Liver (tissue), 9 donors: ENCODE results near the gene LGR5. TPM values are rescaled to one million over a fixed set of nuclear protein-coding genes. Genes with fewer than 3 reads are reported as not detected.

Source experiments
- DNase-seq: peaks from one replicate; pipeline ENCODE4 v3.0.0-alpha.2; 2017; ENCODE audit warnings: low spot score
- H3K27ac ChIP-seq, 2 donors: one replicate each; pipeline ENCODE4 v1.7.0; 2013; ENCODE audit warnings: inconsistent platforms in 2 of 2, low read length in 2 of 2, control low read depth in 1 of 2, low read depth in 1 of 2, mild to moderate bottlenecking in 1 of 2
- H3K27me3 ChIP-seq, 4 donors: one replicate each; pipeline versions ENCODE4 v1.6.1 to v1.7.0; 2013; ENCODE audit warnings: low read length in 3 of 4, inconsistent platforms in 1 of 4, mild to moderate bottlenecking in 1 of 4, moderate library complexity in 1 of 4; ENCODE audit not compliant: control insufficient read depth in 4 of 4, insufficient read depth in 4 of 4
- H3K36me3 ChIP-seq, 4 donors: one replicate each; pipeline versions ENCODE4 v1.6.1 to v1.7.0; 2013; ENCODE audit warnings: low read length in 3 of 4, mild to moderate bottlenecking in 3 of 4, low read depth in 1 of 4, moderate library complexity in 1 of 4; ENCODE audit not compliant: control insufficient read depth in 4 of 4, insufficient read depth in 3 of 4
- H3K4me1 ChIP-seq, 4 donors: one replicate each; pipeline versions ENCODE4 v1.6.1 to v1.7.0; 2013; ENCODE audit warnings: low read length in 3 of 4, mild to moderate bottlenecking in 3 of 4, moderate library complexity in 1 of 4; ENCODE audit not compliant: control insufficient read depth in 4 of 4, insufficient read depth in 4 of 4
- H3K4me3 ChIP-seq, 3 donors: one replicate each; pipeline versions ENCODE4 v1.6.1 to v1.7.0; 2013; ENCODE audit warnings: low read length in 3 of 3, control low read depth in 1 of 3, low read depth in 1 of 3, mild to moderate bottlenecking in 1 of 3
- H3K9ac ChIP-seq, 2 donors: one replicate each; pipeline ENCODE4 v1.7.0; 2013; ENCODE audit warnings: low read length in 2 of 2, mild to moderate bottlenecking in 2 of 2, moderate library complexity in 2 of 2, control low read depth in 1 of 2, low read depth in 1 of 2
- H3K9me3 ChIP-seq, 4 donors: one replicate each; pipeline versions ENCODE4 v1.6.1 to v1.7.0; 2013; ENCODE audit warnings: low read length in 3 of 4; ENCODE audit not compliant: control insufficient read depth in 4 of 4
- EGR1 ChIP-seq, 2 donors: IDR thresholded peaks; 2 replicates each; pipeline ENCODE4 v1.6.1; 2016 to 2018; ENCODE audit warnings: antibody characterized with exemption in 2 of 2, low read depth in 2 of 2
- FOXA1 ChIP-seq: IDR thresholded peaks from 2 replicates; pipeline ENCODE4 v1.6.1; 2016; ENCODE audit warnings: antibody characterized with exemption
- FOXA2 ChIP-seq: IDR thresholded peaks from 2 replicates; pipeline ENCODE4 v1.6.1; 2016; ENCODE audit warnings: antibody characterized with exemption
- GABPA ChIP-seq, 2 donors: IDR thresholded peaks in 1 of 2; conservative IDR thresholded peaks in 1 of 2; 2 replicates each; pipeline ENCODE4 v1.6.1; 2016; ENCODE audit warnings: antibody characterized with exemption in 2 of 2, mild to moderate bottlenecking in 1 of 2, moderate library complexity in 1 of 2
- HNF4A ChIP-seq, 2 donors: conservative IDR thresholded peaks; 2 replicates each; pipeline ENCODE4 v1.6.1; 2016; ENCODE audit warnings: antibody characterized with exemption in 2 of 2, mild to moderate bottlenecking in 2 of 2
- HNF4G ChIP-seq: IDR thresholded peaks from 2 replicates; pipeline ENCODE4 v1.6.1; 2016; ENCODE audit warnings: antibody characterized with exemption
- JUND ChIP-seq, 2 donors: IDR thresholded peaks; 2 replicates each; pipeline ENCODE4 v1.6.1; 2016; ENCODE audit warnings: antibody characterized with exemption in 2 of 2
- NR2F2 ChIP-seq: IDR thresholded peaks from 2 replicates; pipeline ENCODE4 v1.6.1; 2016; ENCODE audit warnings: antibody characterized with exemption
- RAD21 ChIP-seq, 2 donors: IDR thresholded peaks; 2 replicates each; pipeline ENCODE4 v1.6.1; 2016; ENCODE audit warnings: antibody characterized with exemption in 2 of 2, mild to moderate bottlenecking in 2 of 2
- RXRA ChIP-seq, 2 donors: IDR thresholded peaks; 2 replicates each; pipeline ENCODE4 v1.6.1; 2017 to 2018; ENCODE audit warnings: antibody characterized with exemption in 2 of 2, mild to moderate bottlenecking in 1 of 2
- SP1 ChIP-seq: IDR thresholded peaks from 2 replicates; pipeline ENCODE4 v1.6.1; 2018; ENCODE audit warnings: antibody characterized with exemption, mild to moderate bottlenecking
- TAF1 ChIP-seq: conservative IDR thresholded peaks from 2 replicates; pipeline ENCODE4 v1.6.1; 2016; ENCODE audit warnings: antibody characterized with exemption, mild to moderate bottlenecking
- YY1 ChIP-seq: IDR thresholded peaks from 2 replicates; pipeline ENCODE4 v1.6.1; 2016; ENCODE audit warnings: antibody characterized with exemption, mild to moderate bottlenecking
- WGBS: extraction: QIAGEN DNeasy Blood & Tissue Kit; methylation state at CpG from one replicate; pipeline ENCODE4 v1.1.7; 2013; 5-methylcytosine and 5-hydroxymethylcytosine counted together
- polyA plus RNA-seq, 2 donors: library from polyadenylated mRNA; stranded (reverse) in 1 of 2; unstranded in 1 of 2; fragments of 200-250 nt in 1 of 2; fragments of >200 nt in 1 of 2; fragmentation: Nextera tagmentation in 1 of 2; extraction: Ambion mirVana in 1 of 2; gene quantifications; one replicate each; pipeline versions ENCODE4 v1.2.1 to v1.2.3, GENCODE V29; 2013 to 2015
- total RNA-seq, 2 donors: library from RNA; depleted of rRNA; stranded (reverse); fragments of >200 nt; gene quantifications; one replicate each; pipeline ENCODE4 v1.2.3, GENCODE V29; 2014
- TF ChIP-seq, protein P1 (sequence below): IDR thresholded peaks from 2 replicates; pipeline ENCODE4 v1.6.1; 2016; ENCODE audit warnings: antibody characterized with exemption
- TF ChIP-seq, protein P2 (sequence below): IDR thresholded peaks from 2 replicates; pipeline ENCODE4 v1.6.1; 2016; ENCODE audit warnings: antibody characterized with exemption, mild to moderate bottlenecking
- TF ChIP-seq, protein P3 (sequence below): IDR thresholded peaks from 2 replicates; pipeline ENCODE4 v1.6.1; 2016; ENCODE audit warnings: antibody characterized with exemption
- TF ChIP-seq, protein P4 (sequence below): fragments of 150-350 bp; IDR thresholded peaks from 2 replicates; pipeline ENCODE4 v1.5.1; 2017; ENCODE audit warnings: improper control_type of control experiment, low read depth, low read length; ENCODE audit not compliant: missing input control
- TF ChIP-seq, protein P5 (sequence below): IDR thresholded peaks from 2 replicates; pipeline ENCODE4 v1.6.1; 2016; ENCODE audit warnings: antibody characterized with exemption
- donor health status: healthy.
- donor health status: healthy.
- donor health status: healthy.
- donor health status: healthy.
- donor health status: healthy.

Gene LGR5
- total and polyA plus RNA-seq, 4 donors: 0.17 to 0.99 (median 0.82) TPM

DNA sequence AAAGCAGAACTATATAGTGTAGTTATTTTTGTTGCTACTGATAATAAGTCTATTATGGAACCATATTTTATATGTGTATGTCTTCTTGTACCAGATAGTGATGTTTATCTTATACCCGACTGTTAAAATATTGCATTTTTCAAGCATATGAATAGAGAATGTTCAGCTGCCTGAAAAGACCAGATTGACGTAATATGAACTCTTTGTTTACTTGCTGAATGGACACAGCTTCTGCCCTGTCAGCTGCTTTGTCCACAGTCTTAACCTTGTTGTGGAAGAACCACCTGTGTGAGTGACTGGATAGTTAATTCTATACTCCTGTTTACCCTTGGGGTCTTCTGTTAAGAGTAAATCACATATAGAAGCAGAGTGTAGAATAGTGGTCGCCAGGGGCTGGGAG lies 109.3 kb downstream of the LGR5 start:
- H3K4me3 ChIP-seq: no peak overlapping the region
- TF ChIP-seq, protein P1, sequence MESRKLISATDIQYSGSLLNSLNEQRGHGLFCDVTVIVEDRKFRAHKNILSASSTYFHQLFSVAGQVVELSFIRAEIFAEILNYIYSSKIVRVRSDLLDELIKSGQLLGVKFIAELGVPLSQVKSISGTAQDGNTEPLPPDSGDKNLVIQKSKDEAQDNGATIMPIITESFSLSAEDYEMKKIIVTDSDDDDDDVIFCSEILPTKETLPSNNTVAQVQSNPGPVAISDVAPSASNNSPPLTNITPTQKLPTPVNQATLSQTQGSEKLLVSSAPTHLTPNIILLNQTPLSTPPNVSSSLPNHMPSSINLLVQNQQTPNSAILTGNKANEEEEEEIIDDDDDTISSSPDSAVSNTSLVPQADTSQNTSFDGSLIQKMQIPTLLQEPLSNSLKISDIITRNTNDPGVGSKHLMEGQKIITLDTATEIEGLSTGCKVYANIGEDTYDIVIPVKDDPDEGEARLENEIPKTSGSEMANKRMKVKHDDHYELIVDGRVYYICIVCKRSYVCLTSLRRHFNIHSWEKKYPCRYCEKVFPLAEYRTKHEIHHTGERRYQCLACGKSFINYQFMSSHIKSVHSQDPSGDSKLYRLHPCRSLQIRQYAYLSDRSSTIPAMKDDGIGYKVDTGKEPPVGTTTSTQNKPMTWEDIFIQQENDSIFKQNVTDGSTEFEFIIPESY: no peak
- TF ChIP-seq FOXA1 (no peak), EGR1 (IDR thresholded peaks at IDR 0.05; ENCODE audit: low read depth in 2 of 2) (no peak), TAF1 (no peak), SP1 (no peak), RXRA (IDR thresholded peaks at IDR 0.05) (no peak), RAD21 (IDR thresholded peaks at IDR 0.05) (no peak), JUND (IDR thresholded peaks at IDR 0.05) (no peak), NR2F2 (no peak), FOXA2 (no peak), GABPA (IDR thresholded peaks at IDR 0.05 in 1 of 2, conservative IDR thresholded peaks at IDR 0.05 in 1 of 2) (no peak), YY1 (no peak), HNF4G (no peak), HNF4A (conservative IDR thresholded peaks at IDR 0.05) (no peak)
- TF ChIP-seq, protein P2, sequence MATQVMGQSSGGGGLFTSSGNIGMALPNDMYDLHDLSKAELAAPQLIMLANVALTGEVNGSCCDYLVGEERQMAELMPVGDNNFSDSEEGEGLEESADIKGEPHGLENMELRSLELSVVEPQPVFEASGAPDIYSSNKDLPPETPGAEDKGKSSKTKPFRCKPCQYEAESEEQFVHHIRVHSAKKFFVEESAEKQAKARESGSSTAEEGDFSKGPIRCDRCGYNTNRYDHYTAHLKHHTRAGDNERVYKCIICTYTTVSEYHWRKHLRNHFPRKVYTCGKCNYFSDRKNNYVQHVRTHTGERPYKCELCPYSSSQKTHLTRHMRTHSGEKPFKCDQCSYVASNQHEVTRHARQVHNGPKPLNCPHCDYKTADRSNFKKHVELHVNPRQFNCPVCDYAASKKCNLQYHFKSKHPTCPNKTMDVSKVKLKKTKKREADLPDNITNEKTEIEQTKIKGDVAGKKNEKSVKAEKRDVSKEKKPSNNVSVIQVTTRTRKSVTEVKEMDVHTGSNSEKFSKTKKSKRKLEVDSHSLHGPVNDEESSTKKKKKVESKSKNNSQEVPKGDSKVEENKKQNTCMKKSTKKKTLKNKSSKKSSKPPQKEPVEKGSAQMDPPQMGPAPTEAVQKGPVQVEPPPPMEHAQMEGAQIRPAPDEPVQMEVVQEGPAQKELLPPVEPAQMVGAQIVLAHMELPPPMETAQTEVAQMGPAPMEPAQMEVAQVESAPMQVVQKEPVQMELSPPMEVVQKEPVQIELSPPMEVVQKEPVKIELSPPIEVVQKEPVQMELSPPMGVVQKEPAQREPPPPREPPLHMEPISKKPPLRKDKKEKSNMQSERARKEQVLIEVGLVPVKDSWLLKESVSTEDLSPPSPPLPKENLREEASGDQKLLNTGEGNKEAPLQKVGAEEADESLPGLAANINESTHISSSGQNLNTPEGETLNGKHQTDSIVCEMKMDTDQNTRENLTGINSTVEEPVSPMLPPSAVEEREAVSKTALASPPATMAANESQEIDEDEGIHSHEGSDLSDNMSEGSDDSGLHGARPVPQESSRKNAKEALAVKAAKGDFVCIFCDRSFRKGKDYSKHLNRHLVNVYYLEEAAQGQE: no peak
- TF ChIP-seq, protein P3, sequence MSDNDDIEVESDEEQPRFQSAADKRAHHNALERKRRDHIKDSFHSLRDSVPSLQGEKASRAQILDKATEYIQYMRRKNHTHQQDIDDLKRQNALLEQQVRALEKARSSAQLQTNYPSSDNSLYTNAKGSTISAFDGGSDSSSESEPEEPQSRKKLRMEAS: no peak
- TF ChIP-seq, protein P4, sequence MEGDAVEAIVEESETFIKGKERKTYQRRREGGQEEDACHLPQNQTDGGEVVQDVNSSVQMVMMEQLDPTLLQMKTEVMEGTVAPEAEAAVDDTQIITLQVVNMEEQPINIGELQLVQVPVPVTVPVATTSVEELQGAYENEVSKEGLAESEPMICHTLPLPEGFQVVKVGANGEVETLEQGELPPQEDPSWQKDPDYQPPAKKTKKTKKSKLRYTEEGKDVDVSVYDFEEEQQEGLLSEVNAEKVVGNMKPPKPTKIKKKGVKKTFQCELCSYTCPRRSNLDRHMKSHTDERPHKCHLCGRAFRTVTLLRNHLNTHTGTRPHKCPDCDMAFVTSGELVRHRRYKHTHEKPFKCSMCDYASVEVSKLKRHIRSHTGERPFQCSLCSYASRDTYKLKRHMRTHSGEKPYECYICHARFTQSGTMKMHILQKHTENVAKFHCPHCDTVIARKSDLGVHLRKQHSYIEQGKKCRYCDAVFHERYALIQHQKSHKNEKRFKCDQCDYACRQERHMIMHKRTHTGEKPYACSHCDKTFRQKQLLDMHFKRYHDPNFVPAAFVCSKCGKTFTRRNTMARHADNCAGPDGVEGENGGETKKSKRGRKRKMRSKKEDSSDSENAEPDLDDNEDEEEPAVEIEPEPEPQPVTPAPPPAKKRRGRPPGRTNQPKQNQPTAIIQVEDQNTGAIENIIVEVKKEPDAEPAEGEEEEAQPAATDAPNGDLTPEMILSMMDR: no peak
- TF ChIP-seq, protein P5, sequence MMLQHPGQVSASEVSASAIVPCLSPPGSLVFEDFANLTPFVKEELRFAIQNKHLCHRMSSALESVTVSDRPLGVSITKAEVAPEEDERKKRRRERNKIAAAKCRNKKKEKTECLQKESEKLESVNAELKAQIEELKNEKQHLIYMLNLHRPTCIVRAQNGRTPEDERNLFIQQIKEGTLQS: no peak
- 54% methylated on average over 3 of the region's 3 CpGs for WGBS
- H3K27me3 ChIP-seq: no peaks in the 10 kb centered on the region
- H3K9me3 ChIP-seq: no peaks in the 10 kb centered on the region
- H3K4me1 ChIP-seq: peaks cover 0 to 9% (median 1%) of the 10 kb centered on the region in 4 donors
- no peak overlapping the region for H3K27ac ChIP-seq
- H3K9ac ChIP-seq: no peak overlapping the region
- no peaks in the 10 kb centered on the region for H3K36me3 ChIP-seq
- no peak for DNase-seq
